HG03521 (cell line): ENCODE measurements around the gene STAT5B.
"Not testable (repeated sequence)": the region's sequence is repeated elsewhere in the genome, so short reads cannot be mapped to it uniquely, and the experiment has no call there.

ENCODE experiments used
- ATAC-seq: cut with Tn5 transposase; IDR thresholded peaks from one replicate; pipeline ENCODE4 v1.9.1; 2021; ENCODE audit warnings: mild to moderate bottlenecking, moderate library complexity; ENCODE audit not compliant: unreplicated experiment

Gene STAT5B

DNA sequence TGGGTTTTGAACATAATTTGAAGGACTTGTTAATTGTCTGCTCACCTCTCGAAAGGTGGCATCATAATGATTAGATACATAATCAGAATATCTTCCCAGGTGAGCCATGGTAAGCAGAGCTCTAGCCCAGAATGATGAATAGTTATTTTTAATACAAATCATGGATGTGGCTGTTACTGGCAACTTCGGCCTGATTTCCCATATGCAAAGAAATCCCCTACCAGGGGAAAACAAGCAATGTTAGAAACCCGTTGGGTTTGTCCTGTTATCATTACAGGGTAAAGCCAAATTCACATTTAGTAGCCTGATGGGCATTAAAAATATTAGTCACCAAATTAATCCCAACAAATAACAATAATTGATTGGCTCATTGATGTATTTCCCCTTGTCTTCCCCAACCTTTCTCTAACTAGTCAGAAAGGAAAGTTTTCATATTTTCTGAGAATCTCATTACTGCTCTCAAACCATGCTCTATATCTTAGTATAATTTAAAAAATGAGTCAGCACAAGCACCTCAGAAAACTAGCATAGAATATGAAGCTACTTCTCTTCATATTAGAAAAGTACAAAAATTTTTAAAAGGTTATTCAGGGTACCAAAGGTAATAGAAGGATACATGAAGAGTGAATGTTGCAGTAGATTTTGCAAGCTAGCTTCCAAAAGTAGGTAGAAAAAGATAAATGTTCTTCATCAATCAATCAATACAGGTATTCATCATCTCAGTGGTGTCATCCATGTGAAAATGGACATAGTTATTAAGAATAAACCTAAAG lies 5.0 kb downstream of the STAT5B start:
- no peak for ATAC-seq

DNA sequence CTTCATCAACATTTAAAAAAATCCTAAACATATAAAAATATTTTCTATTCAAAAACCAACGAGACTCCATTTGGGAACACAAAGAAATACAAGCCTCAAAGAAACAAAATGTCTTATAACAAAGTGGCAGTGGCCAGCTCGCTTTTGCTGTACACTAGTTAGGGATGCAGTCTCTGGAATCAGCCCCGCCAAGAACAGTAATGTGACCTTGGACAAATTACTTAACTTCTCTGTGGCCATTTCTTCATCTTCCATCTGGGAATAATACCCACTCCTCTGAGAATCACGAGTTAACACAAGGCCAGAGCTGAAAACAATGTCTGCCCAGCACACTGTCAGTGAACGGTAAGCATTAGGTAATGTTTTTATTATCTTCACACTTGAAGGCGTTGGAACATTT lies 5.6 kb downstream of the STAT5B start:
- ATAC-seq, result no peak

- ATAC-seq, result no peak
Measured at GRCh38 chr17:42270170-42270535, 6.0 kb downstream of the STAT5B start.

- no peak for ATAC-seq
Measured at GRCh38 chr17:42268236-42268635, 8.0 kb downstream of the STAT5B start.

GRCh38 chr17:42266918-42267766 lies 9.0 kb downstream of the STAT5B start:
- no peak for ATAC-seq

DNA sequence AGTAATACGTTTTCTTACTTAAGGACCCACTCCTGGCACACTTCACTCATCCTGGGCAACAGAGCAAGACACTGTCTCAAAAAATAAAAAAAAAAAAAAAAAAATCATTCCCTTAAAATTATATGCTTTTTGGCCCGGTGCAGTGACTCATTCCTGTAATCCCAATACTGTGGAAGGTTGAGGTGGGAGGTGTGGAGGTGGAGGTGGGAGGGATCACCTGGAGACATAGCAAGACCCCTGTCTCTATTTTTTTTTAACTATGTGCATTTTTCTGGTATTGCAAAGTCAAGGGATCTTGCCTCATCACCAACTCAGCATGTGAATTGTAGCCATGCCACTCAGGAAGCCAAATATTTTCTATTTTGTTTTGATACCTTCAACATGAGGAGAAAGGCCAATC lies 9.7 kb downstream of the STAT5B start:
- ATAC-seq, result no peak

- ATAC-seq, result not testable (repeated sequence)
Measured at GRCh38 chr17:42264366-42264765, 11.8 kb downstream of the STAT5B start.

DNA sequence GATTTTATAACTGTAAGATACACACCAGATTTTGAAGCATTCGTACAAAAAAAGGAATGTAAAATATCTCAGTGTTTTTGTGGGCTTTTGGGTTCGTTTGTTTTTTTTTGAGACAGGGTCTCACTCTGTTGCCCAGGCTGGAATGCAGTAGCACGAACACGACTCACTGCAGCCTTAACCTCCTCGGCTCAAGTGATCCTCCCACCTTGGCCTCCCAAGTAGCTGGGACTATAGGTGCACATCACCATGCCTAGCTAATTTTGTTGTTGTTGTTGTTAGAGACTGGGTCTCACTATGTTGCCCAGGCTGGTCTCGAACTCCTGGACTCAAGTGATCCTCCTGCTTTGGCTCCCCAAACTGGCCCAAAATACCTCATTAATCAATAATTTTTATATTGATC lies 15.9 kb downstream of the STAT5B start:
- ATAC-seq, result no peak

DNA sequence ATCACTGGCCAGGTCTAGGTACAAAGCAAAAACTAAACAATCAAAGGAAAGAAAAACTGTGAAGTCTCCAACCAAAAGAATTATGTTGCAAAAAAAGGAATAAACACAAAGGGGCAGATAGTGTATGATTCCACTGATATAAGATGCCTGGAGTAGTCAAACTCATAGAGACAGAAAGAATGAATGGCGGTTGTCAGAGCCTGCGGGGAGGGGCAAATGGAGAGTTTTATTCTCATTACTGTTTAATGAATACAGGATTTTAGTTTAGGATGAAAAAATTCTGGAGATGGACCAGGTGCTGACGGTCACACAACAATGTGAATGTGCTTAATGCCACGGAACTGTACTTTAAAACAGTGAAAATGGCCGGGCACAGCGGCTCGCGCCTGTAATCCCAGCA lies 20.7 kb downstream of the STAT5B start:
- ATAC-seq, result no peak

- no peak for ATAC-seq
Measured at GRCh38 chr17:42253578-42253977, 22.6 kb downstream of the STAT5B start.

DNA sequence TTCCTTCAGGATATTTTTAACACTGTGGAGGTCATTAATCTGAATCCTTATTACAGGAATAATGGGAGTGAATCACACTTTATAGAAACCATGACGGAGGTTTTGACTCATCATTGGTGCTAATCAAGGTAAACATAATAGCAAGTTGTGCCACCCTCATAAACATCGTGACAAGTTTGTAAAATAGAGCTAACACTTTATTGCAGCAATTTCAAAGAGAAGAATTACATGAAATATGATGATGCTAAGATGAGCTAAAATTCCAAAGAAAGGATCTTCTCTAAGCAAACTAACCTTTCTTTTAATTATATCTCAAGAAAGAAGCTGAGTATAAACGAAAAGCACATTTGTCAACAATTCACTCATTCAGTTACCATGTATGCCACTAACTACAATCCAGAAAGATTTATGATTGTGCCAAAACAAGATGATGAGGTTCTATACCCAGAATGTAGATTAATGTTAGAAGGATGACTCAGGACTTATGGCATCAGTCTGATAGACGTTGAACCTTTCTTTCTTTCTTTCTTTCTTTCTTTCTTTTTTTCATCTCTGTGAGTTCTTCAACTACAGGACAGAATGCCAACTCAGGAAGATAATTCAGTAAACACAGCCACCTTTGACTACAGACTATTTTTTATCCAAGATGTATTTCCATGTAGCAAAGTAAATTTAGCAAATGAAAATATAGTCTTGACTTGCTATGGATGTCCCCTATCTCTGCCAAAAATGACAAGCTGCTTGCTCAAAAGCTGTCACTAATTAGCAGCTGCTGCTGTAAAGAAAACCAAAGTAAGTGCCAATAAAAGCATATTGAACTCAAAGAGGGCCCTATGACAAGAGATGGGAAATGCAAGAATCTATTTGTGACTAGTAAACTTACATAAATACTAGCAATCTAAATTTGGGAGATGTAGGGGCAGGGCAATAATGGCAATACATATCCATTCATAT lies 23.3 kb downstream of the STAT5B start:
- no peak for ATAC-seq

GRCh38 chr17:42251115-42251514 lies 25.1 kb downstream of the STAT5B start:
- no peak for ATAC-seq

- ATAC-seq, result no peak
Measured at GRCh38 chr17:42249681-42250446, 26.3 kb downstream of the STAT5B start.

DNA sequence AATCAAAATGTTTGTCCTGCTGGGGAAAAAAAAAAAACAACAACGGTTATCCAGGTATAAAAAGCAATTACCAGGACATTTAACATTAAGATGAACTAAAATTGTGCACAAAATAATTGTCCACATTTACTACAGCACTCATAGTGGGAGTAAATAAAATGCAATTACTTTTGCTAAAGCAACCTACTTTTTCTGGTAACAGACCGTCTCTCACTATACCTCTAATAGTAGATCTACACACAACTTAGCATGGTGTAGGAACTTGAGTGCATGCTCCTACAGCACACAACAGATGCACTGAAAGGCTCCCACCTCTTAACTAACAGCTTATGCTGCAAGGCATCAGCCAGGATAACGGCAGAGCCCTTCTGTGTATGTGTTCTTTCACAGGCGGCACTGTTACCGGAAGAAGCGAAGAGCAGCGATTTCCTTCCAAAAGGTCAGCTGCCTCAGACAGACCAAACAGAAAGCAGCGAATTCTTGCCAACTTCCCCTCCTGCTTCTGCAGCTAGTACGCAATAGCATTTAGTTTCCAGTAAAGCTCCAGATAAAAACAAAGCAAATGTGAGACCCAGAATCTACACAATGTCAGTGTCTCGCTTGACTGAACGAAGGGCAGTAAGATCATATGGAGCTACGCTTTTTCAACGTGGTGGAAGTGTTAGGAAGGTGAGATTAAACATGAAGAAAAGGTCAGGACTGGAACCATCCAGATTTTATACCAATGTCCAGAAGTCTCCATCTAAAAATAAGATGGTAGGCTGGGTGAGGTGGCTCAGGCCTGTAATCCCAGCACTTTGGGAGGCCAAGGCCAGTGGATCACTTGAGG lies 27.6 kb downstream of the STAT5B start:
- peak; percentile 46 for ATAC-seq

- ATAC-seq, result no peak
Measured at GRCh38 chr17:42247734-42248133, 28.5 kb downstream of the STAT5B start.

DNA sequence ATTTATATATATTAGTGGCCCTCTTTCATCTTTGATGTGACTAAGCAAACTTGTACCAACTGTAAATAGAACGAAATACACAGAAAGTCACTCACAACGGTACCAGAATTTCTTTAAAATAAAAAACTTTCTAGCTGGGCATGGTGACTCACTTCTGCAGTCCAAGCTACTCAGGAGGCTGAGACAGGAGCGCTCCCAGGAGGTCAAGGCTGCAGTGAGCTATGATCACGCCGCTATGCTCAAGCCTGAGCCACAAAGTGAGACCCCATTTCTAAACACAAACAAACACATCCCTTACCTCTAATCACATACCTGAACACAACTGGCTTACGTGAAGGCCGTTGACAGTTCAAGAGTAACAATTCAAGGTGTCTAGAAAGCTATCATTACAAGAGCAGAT lies 29.7 kb downstream of the STAT5B start:
- no peak for ATAC-seq

DNA sequence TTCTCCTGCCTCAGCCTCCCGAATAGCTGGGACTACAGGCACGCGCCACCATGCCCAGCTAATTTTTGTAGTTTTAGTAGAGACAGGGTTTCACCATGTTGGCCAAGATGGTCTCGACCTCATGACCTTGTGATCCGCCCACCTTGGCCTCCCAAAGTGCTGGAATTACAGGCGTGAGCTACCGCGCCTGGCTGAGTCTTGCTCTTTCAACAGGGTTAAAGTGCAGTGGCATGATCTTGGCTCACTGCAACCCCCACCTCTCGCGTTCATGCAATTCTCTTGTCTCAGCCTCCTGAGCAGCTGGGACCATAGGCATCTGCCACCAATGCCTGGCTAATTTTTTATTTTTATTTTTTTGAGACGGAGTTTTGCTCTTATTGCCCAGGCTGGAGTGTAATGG lies 31.0 kb downstream of the STAT5B start:
- ATAC-seq, result not testable (repeated sequence)

DNA sequence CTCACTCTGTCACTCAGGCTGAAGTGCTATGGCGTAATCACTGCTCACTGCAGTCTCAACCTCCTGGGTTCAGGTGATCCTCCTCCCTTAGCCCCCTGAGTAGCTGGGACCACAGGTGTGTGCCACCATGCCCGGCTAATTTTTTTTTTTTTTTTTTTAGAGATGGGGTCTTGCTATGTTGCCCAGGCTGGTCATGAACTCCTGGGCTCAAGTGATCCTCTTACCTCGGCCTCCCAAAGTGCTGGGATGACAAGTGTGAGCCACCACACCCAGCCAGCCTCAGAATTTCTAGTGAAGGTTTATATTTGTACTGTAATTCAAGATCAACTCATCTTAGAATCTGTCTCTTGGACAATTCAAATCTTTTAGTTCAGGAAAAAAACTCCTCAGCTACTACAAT lies 32.1 kb downstream of the STAT5B start:
- not testable (repeated sequence) for ATAC-seq

DNA sequence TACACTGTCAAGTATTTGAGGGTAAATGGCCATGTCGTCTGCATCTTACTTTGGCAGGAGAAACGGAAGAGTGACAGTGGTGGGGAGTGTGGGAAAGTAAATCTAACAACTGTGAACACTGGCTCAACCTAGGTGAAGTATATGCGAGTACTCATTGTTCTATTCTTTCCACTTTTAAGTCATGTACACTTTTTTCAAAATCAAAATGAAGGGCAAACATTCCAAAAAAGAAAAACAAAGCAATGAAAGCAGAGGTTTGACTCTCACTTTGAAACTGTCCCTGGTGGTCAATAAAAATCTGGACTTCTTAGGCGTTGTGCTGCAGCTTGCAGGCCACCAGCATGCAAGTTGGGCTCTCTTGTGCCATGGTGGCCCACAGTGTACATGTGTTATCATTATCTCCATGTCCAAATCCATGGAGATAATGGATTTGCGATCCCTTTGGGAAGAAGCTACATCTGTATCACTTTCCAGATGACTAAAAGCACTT lies 32.7 kb downstream of the STAT5B start:
- ATAC-seq, result no peak
